MM.1S (cell line): ENCODE results near the gene ADRA2A.

Experiments
- CTCF ChIP-seq: fragments of 300-600 bp; sonication (generic); IDR thresholded peaks from 2 replicates; pipeline ENCODE4 v1.5.1; 2016; ENCODE audit warnings: antibody characterized with exemption, low read length, mixed read lengths
- EZH2 ChIP-seq: fragments of 300-600 bp; sonication (generic); optimal IDR thresholded peaks from 2 replicates; pipeline ENCODE3; 2017; ENCODE audit warnings: low read depth, mild to moderate bottlenecking, antibody characterized with exemption, low read length, mixed read lengths

- no peak for TF ChIP-seq EZH2
- no peak for TF ChIP-seq CTCF
These were observed 12.5 kb downstream of the ADRA2A start for GRCh38 chr10:111089293-111089692.
